Adrenal gland (tissue), 5 donors: ENCODE measurements around the gene PLAC1.

ENCODE experiments used
- POLR2A ChIP-seq, 2 donors: fragments of 450-650 bp; IDR thresholded peaks; one replicate each; pipeline ENCODE4 v1.6.1; 2017; ENCODE audit warnings: antibody characterized with exemption in 2 of 2, mild to moderate bottlenecking in 2 of 2, moderate library complexity in 1 of 2
- TF ChIP-seq, protein P1 (sequence below), 6 experiments: fragments of 450-650 bp in 4 of 6; fragments of 200-600 bp in 2 of 6; sonication (generic) in 1 of 6; IDR thresholded peaks; 1 replicate in 5 of 6; 2 replicates in 1 of 6; pipeline versions ENCODE4 v1.5.1 to v1.8.0; 2016 to 2021; ENCODE audit warnings: antibody characterized with exemption in 6 of 6, mild to moderate bottlenecking in 2 of 6, moderate library complexity in 1 of 6
- donor health status: DM: no; HTN: no; CAD: no.

GRCh38 chrX:134607523-134607922, 50.7 kb downstream of the PLAC1 start:
- TF ChIP-seq, protein P1, sequence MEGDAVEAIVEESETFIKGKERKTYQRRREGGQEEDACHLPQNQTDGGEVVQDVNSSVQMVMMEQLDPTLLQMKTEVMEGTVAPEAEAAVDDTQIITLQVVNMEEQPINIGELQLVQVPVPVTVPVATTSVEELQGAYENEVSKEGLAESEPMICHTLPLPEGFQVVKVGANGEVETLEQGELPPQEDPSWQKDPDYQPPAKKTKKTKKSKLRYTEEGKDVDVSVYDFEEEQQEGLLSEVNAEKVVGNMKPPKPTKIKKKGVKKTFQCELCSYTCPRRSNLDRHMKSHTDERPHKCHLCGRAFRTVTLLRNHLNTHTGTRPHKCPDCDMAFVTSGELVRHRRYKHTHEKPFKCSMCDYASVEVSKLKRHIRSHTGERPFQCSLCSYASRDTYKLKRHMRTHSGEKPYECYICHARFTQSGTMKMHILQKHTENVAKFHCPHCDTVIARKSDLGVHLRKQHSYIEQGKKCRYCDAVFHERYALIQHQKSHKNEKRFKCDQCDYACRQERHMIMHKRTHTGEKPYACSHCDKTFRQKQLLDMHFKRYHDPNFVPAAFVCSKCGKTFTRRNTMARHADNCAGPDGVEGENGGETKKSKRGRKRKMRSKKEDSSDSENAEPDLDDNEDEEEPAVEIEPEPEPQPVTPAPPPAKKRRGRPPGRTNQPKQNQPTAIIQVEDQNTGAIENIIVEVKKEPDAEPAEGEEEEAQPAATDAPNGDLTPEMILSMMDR (IDR thresholded peaks at IDR 0.05) = no peak
- TF ChIP-seq POLR2A (IDR thresholded peaks at IDR 0.05) = no peak
